ENCODE results near the gene MDM4. TPM values are rescaled to one million over a fixed set of nuclear protein-coding genes. Genes with fewer than 3 reads are reported as not detected.
A peak's percentile ranks its signal among the peaks of the same experiment; 100 is the strongest.

MDM4 gene
- total and polyA plus RNA-seq, 2 donors (not counting 3 experiments of a cell fraction or from before 2014, with no cell fraction given): 11.7 to 67.0 TPM

- Histone ChIP-seq H3K27ac (ENCODE audit: insufficient read depth, low read depth, low read length) (peak within 1 kb of the TSS; percentile 63), H3K9me1 (replicated peaks; ENCODE audit: control insufficient read depth, extremely low read depth, insufficient read depth, low read length) (no peaks in the 10 kb centered on the region), H3K4me3 (replicated peaks in 1 of 3; ENCODE audit: insufficient read depth in 1 of 3, low read depth in 1 of 3, low read length in 3 of 3) (peak within 1 kb of the TSS; percentile 56 to 85 (median 64)), H3K4me1 (ENCODE audit: control insufficient read depth, extremely low read depth, insufficient read depth, low read length) (peaks cover 18% of the 10 kb centered on the region), H3K9me3 (replicated peaks; ENCODE audit: control insufficient read depth, insufficient read depth, low read length) (no peaks in the 10 kb centered on the region), H3K9ac (replicated peaks; ENCODE audit: extremely low read depth, insufficient read depth, low read length) (peak within 1 kb of the TSS; percentile 62), H3K79me2 (ENCODE audit: control insufficient read depth, insufficient read depth, low read length) (no peaks in the 10 kb centered on the region), H3K27me3 (ENCODE audit: control insufficient read depth in 2 of 2, insufficient read depth in 2 of 2, low read length in 2 of 2) (no peaks in the 10 kb centered on the region), H3K36me3 (ENCODE audit: control insufficient read depth in 2 of 2, extremely low read depth in 1 of 2, insufficient read depth in 2 of 2, low read length in 2 of 2) (no peaks in the 10 kb centered on the region), H4K20me1 (replicated peaks; ENCODE audit: control insufficient read depth, extremely low read depth, insufficient read depth, low read length) (no peaks in the 10 kb centered on the region), H2AFZ (ENCODE audit: low read depth, low read length) (peak within 1 kb of the TSS; percentile 97), H3K4me2 (ENCODE audit: insufficient read depth, low read length) (peak within 1 kb of the TSS; percentile 97)
- BruUV-seq (replicated peaks): no TSS peak
- no peak for TF ChIP-seq EZH2 (IDR thresholded peaks at IDR 0.05; ENCODE audit: borderline replicate concordance, low read depth, low read length, severe bottlenecking)
- TF ChIP-seq JUN (IDR thresholded peaks at IDR 0.05; ENCODE audit: borderline replicate concordance, insufficient read depth, insufficient read length, low read depth): no peak
- TF ChIP-seq FOS (IDR thresholded peaks at IDR 0.05; ENCODE audit: borderline replicate concordance, insufficient read depth, low read length): no peak
- TF ChIP-seq POLR2AphosphoS5 (IDR thresholded peaks at IDR 0.05; ENCODE audit: insufficient read depth, low read depth, low read length): peak; percentile 78
- TF ChIP-seq MYC (IDR thresholded peaks at IDR 0.05; ENCODE audit: low read depth, low read length): peak; percentile 4
- peak; percentile 82 for TF ChIP-seq POLR2A (IDR thresholded peaks at IDR 0.05; ENCODE audit: low read depth, low read length)
- TF ChIP-seq CTCF (IDR thresholded peaks at IDR 0.05; ENCODE audit: extremely low read depth in 1 of 2, insufficient read depth in 1 of 2, low read depth in 1 of 2, low read length in 2 of 2): peak; percentile 49 to 64
- TF ChIP-seq GATA2 (IDR thresholded peaks at IDR 0.05; ENCODE audit: insufficient read depth, insufficient read length, low read depth, low read length): no peak
- TF ChIP-seq MAX (IDR thresholded peaks at IDR 0.05; ENCODE audit: insufficient read depth, insufficient read length): no peak
- DNase-seq (ENCODE audit: low read depth, low spot score) (peak; percentile 88), FAIRE-seq (no peak)
- ChIA-PET CTCF (interaction anchor here (1.0 to 18.3 kb wide), 17 partner anchors 9 to 312 kb away, joined by 3 to 1267 read pairs (median 7); no protein-coding TSS in a partner anchor), POLR2A (interaction anchor here (0.8 to 1.8 kb wide), 5 partner anchors 12 to 76 kb away, joined by 3 to 19 read pairs (median 3); no protein-coding TSS in a partner anchor)
- dilution Hi-C loops (cut with MboI; ENCODE audit: extremely low pct_ligation_motif_present, low sequenced_read_pairs) (no loop called here), intact Hi-C loops (cut with micrococcal nuclease) (loop anchor here (1.0 to 2.0 kb wide), 6 partner anchors 8 to 64 kb away; no protein-coding TSS in a partner anchor)
These were observed 21.7 kb upstream of the MDM4 start, which contains the start of gene PIK3C2B for GRCh38 chr1:204494281-204495077. PIK3C2B (minus strand) TSS chr1:204494805; CDS start chr1:204469802, 25,003 bp downstream.

Measured in endothelial cell of umbilical vein (primary cell).